IMR-90 (cell line): ENCODE measurements around the gene PCDHGC4. TPM values are rescaled to one million over a fixed set of nuclear protein-coding genes. Genes with fewer than 3 reads are reported as not detected.

Experiments
- ATAC-seq: fragments of 200-7000 bp; cut with Tn5 transposase; 2 replicates; pipeline ENCODE4 v1.9.1; 2020; ENCODE audit warnings: low read depth, mild to moderate bottlenecking, moderate library complexity
- BruUV-seq: library from RNA; stranded (reverse); fragments of 400-500 nt; replicated peaks from 2 replicates; lab custom pipeline; 2021; lab: Mats Ljungman, UMichigan
- CTCF ChIA-PET: fragments of 300-600 bp; formaldehyde crosslinking; extraction: SDS; loops from one replicate; lab custom pipeline; 2021; ENCODE audit warnings: antibody characterized with exemption; lab: Yijun Ruan, JAX
- POLR2A ChIA-PET: fragments of 300-600 bp; sonication (Branson Sonifier 250); formaldehyde crosslinking; loops from one replicate; lab custom pipeline; 2022; ENCODE audit warnings: antibody characterized with exemption; ENCODE audit not compliant: unreplicated experiment; lab: Charles Lee
- DNase-seq: peaks from one replicate; pipeline ENCODE4 v3.0.0; 2013
- H2AFZ ChIP-seq: replicated peaks from 2 replicates; pipeline ENCODE3; 2013; ENCODE audit warnings: low read length, mild to moderate bottlenecking; ENCODE audit not compliant: poor library complexity
- H2AK5ac ChIP-seq: 2 replicates; pipeline ENCODE4 v1.6.1; 2013; ENCODE audit warnings: low read depth, low read length, inconsistent platforms
- H2AK9ac ChIP-seq: replicated peaks from 2 replicates; pipeline ENCODE3; 2013; ENCODE audit warnings: mild to moderate bottlenecking, low read depth, low read length, moderate library complexity; ENCODE audit not compliant: poor library complexity
- H2BK120ac ChIP-seq: 2 replicates; pipeline ENCODE4 v1.6.1; 2013; ENCODE audit warnings: low read depth, low read length, inconsistent platforms
- H2BK15ac ChIP-seq: 3 replicates; pipeline ENCODE4 v1.6.1; 2013; ENCODE audit warnings: low read depth, low read length, inconsistent platforms
- H2BK20ac ChIP-seq: 2 replicates; pipeline ENCODE4 v1.6.1; 2013; ENCODE audit warnings: low read depth, mild to moderate bottlenecking, inconsistent platforms, low read length, moderate library complexity
- H2BK5ac ChIP-seq: 2 replicates; pipeline ENCODE4 v1.6.1; 2013; ENCODE audit warnings: mild to moderate bottlenecking, low read depth, low read length, inconsistent platforms; ENCODE audit not compliant: poor library complexity, severe bottlenecking
- H3K14ac ChIP-seq: replicated peaks from 2 replicates; pipeline ENCODE4 v1.6.1; 2013; ENCODE audit warnings: low read depth, low read length, inconsistent platforms
- H3K18ac ChIP-seq: 2 replicates; pipeline ENCODE4 v1.6.1; 2013; ENCODE audit warnings: low read depth, low read length, control low read depth
- H3K23ac ChIP-seq: 2 replicates; pipeline ENCODE4 v1.6.1; 2013; ENCODE audit warnings: low read depth, low read length, inconsistent platforms
- H3K27ac ChIP-seq: 2 replicates; pipeline ENCODE4 v1.5.1; 2013; ENCODE audit warnings: mild to moderate bottlenecking, control low read depth, low read length; ENCODE audit not compliant: insufficient read depth
- H3K27me3 ChIP-seq: 2 replicates; pipeline ENCODE4 v1.6.1; 2013; ENCODE audit warnings: low read length; ENCODE audit not compliant: control insufficient read depth, insufficient read depth
- H3K36me3 ChIP-seq: 2 replicates; pipeline ENCODE4 v1.6.1; 2013; ENCODE audit warnings: low read length, mixed read lengths; ENCODE audit not compliant: control insufficient read depth, insufficient read depth
- H3K4ac ChIP-seq: 2 replicates; pipeline ENCODE4 v1.6.1; 2013; ENCODE audit warnings: low read depth, low read length, inconsistent platforms
- H3K4me1 ChIP-seq: 2 replicates; pipeline ENCODE4 v1.6.1; 2013; ENCODE audit warnings: low read length, mixed read lengths; ENCODE audit not compliant: control insufficient read depth, insufficient read depth
- H3K4me2 ChIP-seq: 2 replicates; pipeline ENCODE4 v1.6.1; 2013; ENCODE audit warnings: low read depth, mild to moderate bottlenecking, control low read depth, low read length, moderate library complexity
- H3K4me3 ChIP-seq: 2 replicates; pipeline ENCODE4 v1.5.1; 2013; ENCODE audit warnings: low read depth, mild to moderate bottlenecking, control low read depth, low read length, moderate library complexity; ENCODE audit not compliant: insufficient read depth
- H3K56ac ChIP-seq: 2 replicates; pipeline ENCODE4 v1.6.1; 2013; ENCODE audit warnings: low read length, inconsistent platforms; ENCODE audit not compliant: insufficient read depth; ENCODE audit errors: extremely low read depth
- H3K79me1 ChIP-seq, 2 experiments: 2 replicates each; pipeline ENCODE4 v1.6.1; 2013; ENCODE audit warnings: low read length in 2 of 2, inconsistent platforms in 1 of 2, low read depth in 1 of 2
- H3K9ac ChIP-seq: 2 replicates; pipeline ENCODE4 v1.6.1; 2013; ENCODE audit warnings: low read depth, low read length, control low read depth
- H3K9me1 ChIP-seq: 2 replicates; pipeline ENCODE4 v1.6.1; 2013; ENCODE audit warnings: low read length, inconsistent platforms; ENCODE audit not compliant: insufficient read depth
- H3K9me3 ChIP-seq: 2 replicates; pipeline ENCODE4 v1.6.1; 2013; ENCODE audit warnings: low read length; ENCODE audit not compliant: control insufficient read depth, insufficient read depth
- H4K20me1 ChIP-seq: 2 replicates; pipeline ENCODE4 v1.6.1; 2013; ENCODE audit warnings: low read length, inconsistent platforms; ENCODE audit not compliant: insufficient read depth
- H4K5ac ChIP-seq: 2 replicates; pipeline ENCODE4 v1.6.1; 2013; ENCODE audit warnings: mild to moderate bottlenecking, low read depth, low read length, control low read depth
- H4K8ac ChIP-seq, 2 experiments: 2 replicates each; pipeline ENCODE4 v1.6.1; 2013; ENCODE audit warnings: low read depth in 2 of 2, low read length in 2 of 2, control low read depth in 1 of 2, inconsistent platforms in 1 of 2
- H4K91ac ChIP-seq: 2 replicates; pipeline ENCODE4 v1.6.1; 2013; ENCODE audit warnings: low read depth, low read length, inconsistent platforms; ENCODE audit not compliant: insufficient read depth
- BHLHE40 ChIP-seq: fragments of 150-350 bp; IDR thresholded peaks from 2 replicates; pipeline ENCODE4 v1.6.1; 2016; ENCODE audit warnings: mild to moderate bottlenecking, low read depth, low read length
- CHD1 ChIP-seq: IDR thresholded peaks from 2 replicates; pipeline ENCODE4 v1.6.1; 2012; ENCODE audit warnings: low read depth, low read length, improper control_type of control experiment
- CTCF ChIP-seq: conservative IDR thresholded peaks from 2 replicates; pipeline ENCODE4 v1.5.1; 2012; ENCODE audit warnings: mild to moderate bottlenecking, low read depth, low read length, improper control_type of control experiment
- ELK1 ChIP-seq: fragments of 150-350 bp; IDR thresholded peaks from 2 replicates; pipeline ENCODE4 v1.6.1; 2016; ENCODE audit warnings: low read depth, mild to moderate bottlenecking, low read length, moderate library complexity, borderline replicate concordance
- MAFK ChIP-seq: IDR thresholded peaks from 2 replicates; pipeline ENCODE4 v1.6.1; 2012; ENCODE audit warnings: low read depth, low read length, improper control_type of control experiment
- MAZ ChIP-seq: IDR thresholded peaks from 2 replicates; pipeline ENCODE4 v1.6.1; 2012; ENCODE audit warnings: low read depth, mild to moderate bottlenecking, low read length, improper control_type of control experiment, moderate library complexity, borderline replicate concordance
- NFE2L2 ChIP-seq: fragments of 150-350 bp; IDR thresholded peaks from 2 replicates; pipeline ENCODE4 v1.6.1; 2016; ENCODE audit warnings: low read depth, mild to moderate bottlenecking, low read length
- POLR2A ChIP-seq: IDR thresholded peaks from 2 replicates; pipeline ENCODE4 v1.6.1; 2012; ENCODE audit warnings: mild to moderate bottlenecking, low read depth, low read length
- RAD21 ChIP-seq: IDR thresholded peaks from 2 replicates; pipeline ENCODE4 v1.6.1; 2012; ENCODE audit warnings: low read length, improper control_type of control experiment
- RCOR1 ChIP-seq: IDR thresholded peaks from 2 replicates; pipeline ENCODE4 v1.6.1; 2012; ENCODE audit warnings: mild to moderate bottlenecking, low read length, improper control_type of control experiment; ENCODE audit not compliant: insufficient replicate concordance
- RFX5 ChIP-seq: IDR thresholded peaks from 2 replicates; pipeline ENCODE4 v1.8.0; 2012; ENCODE audit warnings: low read depth, mild to moderate bottlenecking, low read length, moderate library complexity
- SMC3 ChIP-seq: fragments of 150-350 bp; IDR thresholded peaks from 2 replicates; pipeline ENCODE4 v1.6.1; 2016; ENCODE audit warnings: low read depth, mild to moderate bottlenecking, antibody characterized with exemption, low read length, moderate library complexity
- USF2 ChIP-seq: fragments of 150-350 bp; IDR thresholded peaks from 2 replicates; pipeline ENCODE4 v1.6.1; 2017; ENCODE audit warnings: mild to moderate bottlenecking, antibody characterized with exemption, low read length, low read depth
- WGBS, 2 experiments: methylation state at CpG; one replicate each; pipeline versions ENCODE4 v1.1.5 to v1.1.7; 2013; ENCODE audit warnings: missing lambda C conversion rate in 2 of 2; ENCODE audit not compliant: insufficient read length in 1 of 2; ENCODE audit errors: extremely low coverage in 2 of 2; 5-methylcytosine and 5-hydroxymethylcytosine counted together
- dilution Hi-C: fragments of 300-500 bp; cut with HindIII; formaldehyde crosslinking; loops from one replicate; pipeline ENCODE4 v1.14.3; 2018; ENCODE audit warnings: low sequenced_read_pairs; ENCODE audit not compliant: unreplicated experiment
- in situ Hi-C: fragments of 300-500 bp; cut with MboI; formaldehyde crosslinking; loops from 3 replicates; pipeline ENCODE4 v1.14.3; 2019; ENCODE audit warnings: low sequenced_read_pairs, inconsistent platforms, mixed read lengths
- intact Hi-C: fragments of 100-400 bp; cut with micrococcal nuclease; formaldehyde crosslinking; loops from 2 replicates; pipeline ENCODE4 v1.10.0; 2022
- polyA plus RNA-seq, 3 experiments: library from polyadenylated mRNA; depleted of rRNA; stranded (reverse); fragments of >200 nt; gene quantifications; 2 replicates each; pipeline ENCODE4 v1.2.3, GENCODE V29; 2012; ENCODE audit warnings: low replicate concordance in 1 of 3
- total RNA-seq: library from RNA; depleted of rRNA; stranded (reverse); fragments of >200 nt; gene quantifications from 2 replicates; pipeline ENCODE4 v1.2.3, GENCODE V29; 2012

The PCDHGC4 gene
- total and polyA plus RNA-seq, 2 of the 4 experiments (the other 2 are of a cell fraction) = 0.65 to 1.6 TPM

- ChIA-PET CTCF (no interaction called here), POLR2A (no interaction called here)
- ATAC-seq (no peak), DNase-seq (no peak)
- no CpG with 5 or more reads among the region's 1 CpG for WGBS, 2 experiments
- H4K5ac ChIP-seq = no peak overlapping the region
- no peak overlapping the region for H4K8ac ChIP-seq
- dilution Hi-C loops = no loop called here
- H2AK9ac ChIP-seq = no peak overlapping the region
- no peak overlapping the region for H3K18ac ChIP-seq
- no peak overlapping the region for H3K4me3 ChIP-seq
- no peaks in the 10 kb centered on the region for H3K9me3 ChIP-seq
- H2AFZ ChIP-seq = no peak overlapping the region
- no peaks in the 10 kb centered on the region; the same call in 1 of the 2 replicates for H3K36me3 ChIP-seq
- intact Hi-C loops = no loop called here
- in situ Hi-C loops = no loop called here
- H2BK5ac ChIP-seq = no peak overlapping the region
- no peak overlapping the region for H3K14ac ChIP-seq
- H2BK15ac ChIP-seq = no peak overlapping the region
- H3K4me2 ChIP-seq = no peak overlapping the region
- BruUV-seq = no TSS peak
- no peak overlapping the region for H2BK20ac ChIP-seq
- no peaks in the 10 kb centered on the region for H3K27me3 ChIP-seq
- H3K79me1 ChIP-seq = peaks cover 0 to 7% of the 10 kb centered on the region in 2 experiments; a peak in 2 of 4 replicates
- no peak overlapping the region for H3K23ac ChIP-seq
- no peaks in the 10 kb centered on the region; the same call in 1 of the 2 replicates for H3K9me1 ChIP-seq
- H3K56ac ChIP-seq = no peak overlapping the region
- no peak overlapping the region for H2AK5ac ChIP-seq
- no peak overlapping the region for H3K4ac ChIP-seq
- H3K4me1 ChIP-seq = peaks cover 10% of the 10 kb centered on the region
- H3K9ac ChIP-seq = no peak overlapping the region
- no peaks in the 10 kb centered on the region for H4K20me1 ChIP-seq
- H4K91ac ChIP-seq = no peak overlapping the region
- no peak overlapping the region for H2BK120ac ChIP-seq
- H3K27ac ChIP-seq = no peak overlapping the region
- TF ChIP-seq CHD1 (no peak), CTCF (no peak), USF2 (no peak), ELK1 (no peak), RAD21 (no peak), SMC3 (no peak), NFE2L2 (no peak), POLR2A (no peak), MAFK (no peak), MAZ (no peak), RFX5 (no peak), BHLHE40 (no peak), RCOR1 (no peak)
These were observed 49.1 kb downstream of the PCDHGC4 start for GRCh38 chr5:141533897-141534296.
